ENCODE measurements around the gene DDX47.

GRCh38 chr12:12868477-12869235 is 55.5 kb downstream of the DDX47 start:
- TF ChIP-seq USF2 (IDR thresholded peaks at IDR 0.05; ENCODE audit: borderline replicate concordance, low read depth, low read length) (no peak), TCF12 (IDR thresholded peaks at IDR 0.05) (no peak), SMC3 (IDR thresholded peaks at IDR 0.05; ENCODE audit: low read depth, low read length) (no peak)
- TF ChIP-seq, protein P1, sequence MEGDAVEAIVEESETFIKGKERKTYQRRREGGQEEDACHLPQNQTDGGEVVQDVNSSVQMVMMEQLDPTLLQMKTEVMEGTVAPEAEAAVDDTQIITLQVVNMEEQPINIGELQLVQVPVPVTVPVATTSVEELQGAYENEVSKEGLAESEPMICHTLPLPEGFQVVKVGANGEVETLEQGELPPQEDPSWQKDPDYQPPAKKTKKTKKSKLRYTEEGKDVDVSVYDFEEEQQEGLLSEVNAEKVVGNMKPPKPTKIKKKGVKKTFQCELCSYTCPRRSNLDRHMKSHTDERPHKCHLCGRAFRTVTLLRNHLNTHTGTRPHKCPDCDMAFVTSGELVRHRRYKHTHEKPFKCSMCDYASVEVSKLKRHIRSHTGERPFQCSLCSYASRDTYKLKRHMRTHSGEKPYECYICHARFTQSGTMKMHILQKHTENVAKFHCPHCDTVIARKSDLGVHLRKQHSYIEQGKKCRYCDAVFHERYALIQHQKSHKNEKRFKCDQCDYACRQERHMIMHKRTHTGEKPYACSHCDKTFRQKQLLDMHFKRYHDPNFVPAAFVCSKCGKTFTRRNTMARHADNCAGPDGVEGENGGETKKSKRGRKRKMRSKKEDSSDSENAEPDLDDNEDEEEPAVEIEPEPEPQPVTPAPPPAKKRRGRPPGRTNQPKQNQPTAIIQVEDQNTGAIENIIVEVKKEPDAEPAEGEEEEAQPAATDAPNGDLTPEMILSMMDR (IDR thresholded peaks at IDR 0.05) = no peak
